SK-N-SH (cell line): ENCODE results near the gene STRADA. TPM values are rescaled to one million over a fixed set of nuclear protein-coding genes. Genes with fewer than 3 reads are reported as not detected.

ENCODE experiments used
- CTCF ChIA-PET: fragments of 300-600, 350-600 bp; formaldehyde crosslinking; extraction: SDS; loops from one replicate; lab custom pipeline; 2021; lab: Yijun Ruan, JAX
- POLR2A ChIA-PET: fragments of 350-600 bp; sonication (Branson Sonifier 250); formaldehyde crosslinking; extraction: SDS; loops from one replicate; lab custom pipeline; 2020; ENCODE audit warnings: antibody characterized with exemption, inconsistent platforms; lab: Yijun Ruan, JAX
- DNase-seq: peaks from one replicate; pipeline ENCODE4 v3.0.0; 2012
- H2AFZ ChIP-seq: fragments of 200-600 bp; sonication (generic); 2 replicates; pipeline ENCODE4 v1.8.1; 2016; ENCODE audit warnings: antibody characterized with exemption, mild to moderate bottlenecking, low read depth
- H3F3A ChIP-seq: fragments of 200-600 bp; sonication (generic); replicated peaks from 2 replicates; pipeline ENCODE3; 2016; ENCODE audit warnings: antibody characterized with exemption, mild to moderate bottlenecking; ENCODE audit not compliant: insufficient read depth
- H3K27ac ChIP-seq, 2 experiments: fragments of 200-500 bp in 1 of 2; fragments of 200-600 bp in 1 of 2; sonication (Bioruptor generic) in 1 of 2; sonication (generic), shearing (Covaris generic) in 1 of 2; 2 replicates each; pipeline versions ENCODE4 v1.5.1 to v1.6.1; 2014 to 2016; ENCODE audit warnings: low read depth in 2 of 2, inconsistent platforms in 1 of 2, low read length in 1 of 2, mild to moderate bottlenecking in 1 of 2, mixed read lengths in 1 of 2
- H3K27me3 ChIP-seq: fragments of 200-600 bp; sonication (generic), shearing (Covaris generic); 2 replicates; pipeline ENCODE4 v1.6.1; 2016; ENCODE audit warnings: mixed run types; ENCODE audit not compliant: insufficient read depth
- H3K36me3 ChIP-seq, 2 experiments: fragments of 200-500 bp in 1 of 2; fragments of 200-600 bp in 1 of 2; sonication (Bioruptor generic) in 1 of 2; sonication (generic) in 1 of 2; replicated peaks in 1 of 2; 2 replicates each; pipeline versions ENCODE3 to v1.5.1; 2014 to 2016; ENCODE audit warnings: low read length in 1 of 2, mild to moderate bottlenecking in 1 of 2; ENCODE audit not compliant: insufficient read depth in 2 of 2, control insufficient read depth in 1 of 2
- H3K4me1 ChIP-seq, 2 experiments: fragments of 200-500 bp in 1 of 2; fragments of 200-600 bp in 1 of 2; sonication (Bioruptor generic) in 1 of 2; sonication (generic), shearing (Covaris generic) in 1 of 2; 2 replicates each; pipeline versions ENCODE4 v1.5.1 to v1.6.1; 2014 to 2016; ENCODE audit warnings: low read depth in 1 of 2, low read length in 1 of 2, mixed run types in 1 of 2; ENCODE audit not compliant: insufficient read depth in 2 of 2, control insufficient read depth in 1 of 2
- H3K4me2 ChIP-seq: fragments of 200-600 bp; sonication (generic), shearing (Covaris generic); 2 replicates; pipeline ENCODE4 v1.6.1; 2017; ENCODE audit warnings: mixed run types
- H3K4me3 ChIP-seq, 2 experiments: fragments of 200-500 bp in 1 of 2; fragments of 200-600 bp in 1 of 2; sonication (Bioruptor generic) in 1 of 2; sonication (generic), shearing (Covaris generic) in 1 of 2; 2 replicates each; pipeline versions ENCODE4 v1.5.1 to v1.8.1; 2014 to 2016; ENCODE audit warnings: low read depth in 2 of 2, inconsistent platforms in 1 of 2, low read length in 1 of 2, mild to moderate bottlenecking in 1 of 2, mixed read lengths in 1 of 2, moderate library complexity in 1 of 2
- H3K79me2 ChIP-seq: fragments of 200-600 bp; sonication (generic); 2 replicates; pipeline ENCODE4 v1.8.1; 2017; ENCODE audit warnings: mild to moderate bottlenecking; ENCODE audit not compliant: insufficient read depth
- H3K9ac ChIP-seq: fragments of 200-600 bp; sonication (generic); 2 replicates; pipeline ENCODE4 v1.6.1; 2017; ENCODE audit warnings: mixed run types
- H3K9me2 ChIP-seq: fragments of 200-600 bp; sonication (generic); 2 replicates; pipeline ENCODE4 v1.6.1; 2017; ENCODE audit warnings: mixed run types
- H3K9me3 ChIP-seq: fragments of 200-600 bp; sonication (generic); 2 replicates; pipeline ENCODE4 v1.6.1; 2017; ENCODE audit warnings: mixed run types, mild to moderate bottlenecking, moderate library complexity
- H4K20me1 ChIP-seq: fragments of 200-600 bp; sonication (generic); 2 replicates; pipeline ENCODE4 v1.6.1; 2017; ENCODE audit warnings: mild to moderate bottlenecking, mixed run types; ENCODE audit not compliant: insufficient read depth
- CHD2 ChIP-seq: fragments of 150-350 bp; IDR thresholded peaks from 2 replicates; pipeline ENCODE4 v1.6.1; 2018; ENCODE audit warnings: low read length; ENCODE audit not compliant: partially characterized antibody
- EP300 ChIP-seq, 2 experiments: IDR thresholded peaks; 2 replicates each; pipeline versions ENCODE4 v1.4.0 to v1.6.1; 2012; ENCODE audit warnings: borderline replicate concordance in 1 of 2, low read depth in 1 of 2, low read length in 1 of 2
- EZH2phosphoT487 ChIP-seq: fragments of 200-600 bp; sonication (generic); IDR thresholded peaks from 2 replicates; pipeline ENCODE4 v1.6.1; 2017; ENCODE audit warnings: low read depth, mixed run types, mild to moderate bottlenecking, antibody characterized with exemption, moderate library complexity, borderline replicate concordance
- FOSL2 ChIP-seq: IDR thresholded peaks from 2 replicates; pipeline ENCODE4 v1.4.0; 2012; ENCODE audit warnings: low read depth, mild to moderate bottlenecking, moderate library complexity, borderline replicate concordance
- MEF2A ChIP-seq: IDR thresholded peaks from 2 replicates; pipeline ENCODE4 v1.4.0; 2012; ENCODE audit warnings: low read depth, borderline replicate concordance
- MXI1 ChIP-seq: IDR thresholded peaks from 2 replicates; pipeline ENCODE4 v1.6.1; 2012; ENCODE audit warnings: mild to moderate bottlenecking, low read depth, low read length, improper control_type of control experiment
- RAD21 ChIP-seq: IDR thresholded peaks from 2 replicates; pipeline ENCODE4 v1.6.1; 2012; ENCODE audit warnings: mild to moderate bottlenecking, low read length
- RCOR1 ChIP-seq: fragments of 150-350 bp; IDR thresholded peaks from 2 replicates; pipeline ENCODE4 v1.6.1; 2017; ENCODE audit warnings: antibody characterized with exemption, low read length
- REST ChIP-seq: IDR thresholded peaks from 2 replicates; pipeline ENCODE4 v1.6.1; 2012; ENCODE audit warnings: mild to moderate bottlenecking, low read depth, low read length, moderate library complexity
- SIN3A ChIP-seq: IDR thresholded peaks from 2 replicates; pipeline ENCODE4 v1.6.1; 2012; ENCODE audit warnings: low read depth, mild to moderate bottlenecking, low read length, moderate library complexity, borderline replicate concordance
- TAF1 ChIP-seq: IDR thresholded peaks from 2 replicates; pipeline ENCODE4 v1.6.1; 2012; ENCODE audit warnings: low read depth, mild to moderate bottlenecking, low read length, moderate library complexity, borderline replicate concordance
- TCF12 ChIP-seq: IDR thresholded peaks from 2 replicates; pipeline ENCODE4 v1.4.0; 2012
- WGBS: methylation state at CpG from one replicate; pipeline ENCODE4 v1.1.6; 2017; ENCODE audit warnings: low lambda C conversion rate; 5-methylcytosine and 5-hydroxymethylcytosine counted together
- polyA plus RNA-seq, 3 experiments: library from polyadenylated mRNA; depleted of rRNA; stranded (reverse); fragments of >200 nt; gene quantifications; 2 replicates each; pipeline ENCODE4 v1.2.3, GENCODE V29; 2012
- TF ChIP-seq, protein P1 (sequence below): IDR thresholded peaks from 2 replicates; pipeline ENCODE4 v1.4.0; 2012; ENCODE audit warnings: low read depth
- TF ChIP-seq, protein P2 (sequence below): fragments of 150-350 bp; IDR thresholded peaks from 2 replicates; pipeline ENCODE4 v1.6.1; 2016; ENCODE audit warnings: mild to moderate bottlenecking, low read depth, low read length
- TF ChIP-seq, protein P3 (sequence below): IDR thresholded peaks from 2 replicates; pipeline ENCODE4 v1.4.0; 2012; ENCODE audit warnings: low read depth, borderline replicate concordance

The STRADA gene
- polyA plus RNA-seq, 1 of the 3 experiments (the other 2 are of a cell fraction), result 37.3 TPM

DNA sequence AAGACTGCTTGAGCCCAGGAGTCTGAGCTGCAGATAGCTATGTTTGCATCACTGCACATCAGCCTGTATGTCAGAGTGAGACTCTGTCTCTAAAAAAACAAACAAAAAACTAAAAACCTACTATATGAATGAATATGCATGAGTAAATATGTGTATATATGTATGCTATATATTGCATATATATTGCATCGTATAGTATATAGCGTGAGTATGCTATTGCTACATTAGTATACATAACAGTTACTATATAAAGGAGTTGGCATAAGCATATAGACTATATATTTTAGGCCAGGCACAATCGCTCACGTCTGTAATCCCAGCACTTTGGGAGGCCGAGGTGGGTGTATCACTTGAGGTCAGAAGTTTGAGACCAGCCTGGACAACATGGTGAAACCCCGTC lies 48.5 kb upstream of the STRADA start:
- H3K9me3 ChIP-seq, result no peaks in the 10 kb centered on the region
- H3K27me3 ChIP-seq, result no peaks in the 10 kb centered on the region
- H4K20me1 ChIP-seq, result peaks cover 53% of the 10 kb centered on the region
- no peak for DNase-seq
- no peak overlapping the region for H3K27ac ChIP-seq
- POLR2A ChIA-PET, result interaction anchor here (1.1 kb wide), 1 partner anchor 16 kb away, joined by 3 read pairs; the partner anchor contains the start of genes CCDC47 and DDX42
- TF ChIP-seq TCF12 (no peak), TAF1 (no peak), EP300 (IDR thresholded peaks at IDR 0.05; ENCODE audit: borderline replicate concordance in 1 of 2, low read depth in 1 of 2, low read length in 1 of 2) (no peak), REST (no peak), RAD21 (no peak), MEF2A (no peak), RCOR1 (no peak), SIN3A (no peak), CHD2 (no peak), MXI1 (no peak), EZH2phosphoT487 (no peak), FOSL2 (no peak)
- TF ChIP-seq, protein P1, sequence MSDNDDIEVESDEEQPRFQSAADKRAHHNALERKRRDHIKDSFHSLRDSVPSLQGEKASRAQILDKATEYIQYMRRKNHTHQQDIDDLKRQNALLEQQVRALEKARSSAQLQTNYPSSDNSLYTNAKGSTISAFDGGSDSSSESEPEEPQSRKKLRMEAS, result no peak
- TF ChIP-seq, protein P2, sequence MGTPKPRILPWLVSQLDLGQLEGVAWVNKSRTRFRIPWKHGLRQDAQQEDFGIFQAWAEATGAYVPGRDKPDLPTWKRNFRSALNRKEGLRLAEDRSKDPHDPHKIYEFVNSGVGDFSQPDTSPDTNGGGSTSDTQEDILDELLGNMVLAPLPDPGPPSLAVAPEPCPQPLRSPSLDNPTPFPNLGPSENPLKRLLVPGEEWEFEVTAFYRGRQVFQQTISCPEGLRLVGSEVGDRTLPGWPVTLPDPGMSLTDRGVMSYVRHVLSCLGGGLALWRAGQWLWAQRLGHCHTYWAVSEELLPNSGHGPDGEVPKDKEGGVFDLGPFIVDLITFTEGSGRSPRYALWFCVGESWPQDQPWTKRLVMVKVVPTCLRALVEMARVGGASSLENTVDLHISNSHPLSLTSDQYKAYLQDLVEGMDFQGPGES, result no peak
- TF ChIP-seq, protein P3, sequence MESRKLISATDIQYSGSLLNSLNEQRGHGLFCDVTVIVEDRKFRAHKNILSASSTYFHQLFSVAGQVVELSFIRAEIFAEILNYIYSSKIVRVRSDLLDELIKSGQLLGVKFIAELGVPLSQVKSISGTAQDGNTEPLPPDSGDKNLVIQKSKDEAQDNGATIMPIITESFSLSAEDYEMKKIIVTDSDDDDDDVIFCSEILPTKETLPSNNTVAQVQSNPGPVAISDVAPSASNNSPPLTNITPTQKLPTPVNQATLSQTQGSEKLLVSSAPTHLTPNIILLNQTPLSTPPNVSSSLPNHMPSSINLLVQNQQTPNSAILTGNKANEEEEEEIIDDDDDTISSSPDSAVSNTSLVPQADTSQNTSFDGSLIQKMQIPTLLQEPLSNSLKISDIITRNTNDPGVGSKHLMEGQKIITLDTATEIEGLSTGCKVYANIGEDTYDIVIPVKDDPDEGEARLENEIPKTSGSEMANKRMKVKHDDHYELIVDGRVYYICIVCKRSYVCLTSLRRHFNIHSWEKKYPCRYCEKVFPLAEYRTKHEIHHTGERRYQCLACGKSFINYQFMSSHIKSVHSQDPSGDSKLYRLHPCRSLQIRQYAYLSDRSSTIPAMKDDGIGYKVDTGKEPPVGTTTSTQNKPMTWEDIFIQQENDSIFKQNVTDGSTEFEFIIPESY, result no peak
- CTCF ChIA-PET, result interaction anchor here (1.0 to 1.3 kb wide), 3 partner anchors 34 to 44 kb away, joined by 3 read pairs; no protein-coding TSS in a partner anchor
- H2AFZ ChIP-seq, result no peak overlapping the region
- H3F3A ChIP-seq, result peaks cover 20% of the 10 kb centered on the region
- H3K4me1 ChIP-seq, result peaks cover 0 to 4% of the 10 kb centered on the region in 2 experiments; a peak in 2 of 4 replicates
- H3K79me2 ChIP-seq, result peaks cover 99% of the 10 kb centered on the region
- no peak overlapping the region for H3K4me3 ChIP-seq
- no peak overlapping the region for H3K9ac ChIP-seq
- no peaks in the 10 kb centered on the region for H3K9me2 ChIP-seq
- peaks cover 48 to 88% of the 10 kb centered on the region in 2 experiments for H3K36me3 ChIP-seq
- H3K4me2 ChIP-seq, result no peak overlapping the region
- 92% methylated on average over 6 of the region's 6 CpGs for WGBS
